Transverse colon (tissue), 4 donors: ENCODE measurements around the gene PDIA4. TPM values are rescaled to one million over a fixed set of nuclear protein-coding genes. Genes with fewer than 3 reads are reported as not detected.

Experiments
- DNase-seq: peaks from one replicate; pipeline ENCODE4 v3.0.0-alpha.2; 2019
- H3K27ac ChIP-seq, 4 donors: fragments of 200-600 bp; sonication (generic); 2 replicates each; pipeline ENCODE4 v1.5.1; 2016 to 2018; ENCODE audit warnings: inconsistent platforms in 4 of 4
- H3K27me3 ChIP-seq: fragments of 200-600 bp; sonication (generic); 2 replicates; pipeline ENCODE4 v1.5.1; 2017; ENCODE audit warnings: inconsistent platforms
- H3K36me3 ChIP-seq, 4 donors: fragments of 200-600 bp; sonication (generic); 2 replicates each; pipeline ENCODE4 v1.5.1; 2017 to 2019; ENCODE audit warnings: inconsistent platforms in 4 of 4
- H3K4me1 ChIP-seq, 4 donors: fragments of 200-600 bp; sonication (generic); 2 replicates each; pipeline ENCODE4 v1.5.1; 2017 to 2020; ENCODE audit warnings: inconsistent platforms in 4 of 4
- H3K4me3 ChIP-seq, 4 donors: fragments of 200-600 bp; sonication (generic); 1 replicate in 1 of 4; 2 replicates in 3 of 4; pipeline versions ENCODE4 v1.5.1 to v1.6.1; 2017 to 2019; ENCODE audit warnings: inconsistent platforms in 4 of 4
- H3K9me3 ChIP-seq, 2 donors: fragments of 200-600 bp; sonication (generic); 2 replicates each; pipeline ENCODE4 v1.5.1; 2017 to 2019; ENCODE audit warnings: inconsistent platforms in 2 of 2
- CTCF ChIP-seq, 5 experiments: fragments of 200-600 bp in 3 of 5; fragments of 450-650 bp in 2 of 5; sonication (generic) in 3 of 5; IDR thresholded peaks; 1 replicate in 2 of 5; 2 replicates in 3 of 5; pipeline ENCODE4 v1.5.1; 2016 to 2017; ENCODE audit warnings: antibody characterized with exemption in 5 of 5, inconsistent platforms in 3 of 5, mild to moderate bottlenecking in 2 of 5, moderate library complexity in 1 of 5
- EP300 ChIP-seq: sonication (generic); formaldehyde crosslinking; IDR thresholded peaks from one replicate; pipeline ENCODE4 v1.6.1; 2017; ENCODE audit warnings: antibody characterized with exemption, low read depth
- POLR2A ChIP-seq: fragments of 450-650 bp; IDR thresholded peaks from one replicate; pipeline ENCODE4 v1.6.1; 2016; ENCODE audit warnings: antibody characterized with exemption, mild to moderate bottlenecking, moderate library complexity
- POLR2AphosphoS5 ChIP-seq, 3 donors: sonication (generic); formaldehyde crosslinking; IDR thresholded peaks; one replicate each; pipeline ENCODE4 v1.6.1; 2016; ENCODE audit warnings: antibody characterized with exemption in 3 of 3
- WGBS, 2 donors: methylation state at CpG; one replicate each; pipeline ENCODE4 v1.1.5; 2018; ENCODE audit warnings: low coverage in 1 of 2; 5-methylcytosine and 5-hydroxymethylcytosine counted together
- in situ Hi-C, 4 donors: fragments of 200-750 bp; cut with MboI; loops; one replicate each; pipeline versions ENCODE4 v1.15.0 to v1.15.1; 2017; ENCODE audit warnings: low sequenced_read_pairs in 3 of 4, low pct_ligation_motif_present in 1 of 4, low pct_unique_long_range_greater_than_20kb in 1 of 4
- intact Hi-C: fragments of 100-400 bp; cut with DNase I; formaldehyde crosslinking; loops from one replicate; pipeline ENCODE4 v1.15.1; 2023; ENCODE audit warnings: low total_unique reads
- total RNA-seq, 4 donors: library from RNA; depleted of rRNA; stranded (reverse); fragments of >200 nt; gene quantifications; one replicate each; pipeline ENCODE4 v1.1.0, GENCODE V29; 2016

PDIA4 gene
- total RNA-seq, 4 donors from 2014 or later = 44.5 to 79.5 (median 74.7) TPM

GRCh38 chr7:148993193-148993592, 35.1 kb downstream of the PDIA4 start:
- Histone ChIP-seq H3K27ac (no peak overlapping the region), H3K27me3 (no peaks in the 10 kb centered on the region), H3K9me3 (no peaks in the 10 kb centered on the region), H3K36me3 (no peaks in the 10 kb centered on the region), H3K4me3 (no peak overlapping the region), H3K4me1 (peaks cover 2 to 5% (median 4%) of the 10 kb centered on the region in 4 donors)
- no peak for TF ChIP-seq POLR2AphosphoS5 (IDR thresholded peaks at IDR 0.05)
- no peak for TF ChIP-seq EP300
- TF ChIP-seq POLR2A = no peak
- no peak for TF ChIP-seq CTCF (IDR thresholded peaks at IDR 0.05)
- DNase-seq = no peak
- WGBS, 2 donors = 94% methylated on average over 8 of the region's 8 CpGs; no CpG with 5 or more reads in 1 of the 2 donors
- intact Hi-C loops (no loop called here), in situ Hi-C loops (no loop called here)

- no peaks in the 10 kb centered on the region for H3K9me3 ChIP-seq
- H3K36me3 ChIP-seq = no peaks in the 10 kb centered on the region
- intact Hi-C loops (no loop called here), in situ Hi-C loops (no loop called here)
- H3K27me3 ChIP-seq = no peaks in the 10 kb centered on the region
- no peak overlapping the region for H3K27ac ChIP-seq
- H3K4me3 ChIP-seq = no peak overlapping the region
- no peak for DNase-seq
- TF ChIP-seq EP300 = no peak
- TF ChIP-seq POLR2A = no peak
- no peak for TF ChIP-seq POLR2AphosphoS5 (IDR thresholded peaks at IDR 0.05)
- no peak for TF ChIP-seq CTCF (IDR thresholded peaks at IDR 0.05)
- H3K4me1 ChIP-seq = peaks cover 6 to 12% (median 8%) of the 10 kb centered on the region in 4 donors
- WGBS, 2 donors = 40 to 54% methylated on average over 1 of the region's 1 CpG
These were observed 36.8 kb downstream of the PDIA4 start for GRCh38 chr7:148991536-148991935.

- DNase-seq = no peak
- in situ Hi-C loops = no loop called here
These were observed 40.4 kb downstream of the PDIA4 start for GRCh38 chr7:148987751-148988512.

More at GRCh38 chr7:148987751-148988512, 40.4 kb downstream of the PDIA4 start:
- H3K36me3 ChIP-seq = no peaks in the 10 kb centered on the region
- intact Hi-C loops = no loop called here
- H3K27ac ChIP-seq = peak overlapping the region; percentile 85 to 87 (median 87)
- peaks cover 6 to 35% (median 21%) of the 10 kb centered on the region in 4 donors for H3K4me1 ChIP-seq
- H3K9me3 ChIP-seq = no peaks in the 10 kb centered on the region
- TF ChIP-seq POLR2AphosphoS5 (IDR thresholded peaks at IDR 0.05) (no peak), CTCF (IDR thresholded peaks at IDR 0.05) (no peak), EP300 (no peak), POLR2A (no peak)
- peak overlapping the region; percentile 45 to 79 (median 56) for H3K4me3 ChIP-seq
- 4 to 11% methylated on average over 5 to 9 of the region's 9 CpGs for WGBS, 2 donors
- H3K27me3 ChIP-seq = no peaks in the 10 kb centered on the region
